HG03469 (cell line): ENCODE data around the gene TCFL5.
A peak's percentile ranks its signal among the peaks of the same experiment; 100 is the strongest.

Experiments
- ATAC-seq: cut with Tn5 transposase; IDR thresholded peaks from one replicate; pipeline ENCODE4 v1.9.1; 2021; ENCODE audit warnings: mild to moderate bottlenecking, moderate library complexity, moderate number of reproducible peaks; ENCODE audit not compliant: unreplicated experiment

TCFL5 gene

DNA sequence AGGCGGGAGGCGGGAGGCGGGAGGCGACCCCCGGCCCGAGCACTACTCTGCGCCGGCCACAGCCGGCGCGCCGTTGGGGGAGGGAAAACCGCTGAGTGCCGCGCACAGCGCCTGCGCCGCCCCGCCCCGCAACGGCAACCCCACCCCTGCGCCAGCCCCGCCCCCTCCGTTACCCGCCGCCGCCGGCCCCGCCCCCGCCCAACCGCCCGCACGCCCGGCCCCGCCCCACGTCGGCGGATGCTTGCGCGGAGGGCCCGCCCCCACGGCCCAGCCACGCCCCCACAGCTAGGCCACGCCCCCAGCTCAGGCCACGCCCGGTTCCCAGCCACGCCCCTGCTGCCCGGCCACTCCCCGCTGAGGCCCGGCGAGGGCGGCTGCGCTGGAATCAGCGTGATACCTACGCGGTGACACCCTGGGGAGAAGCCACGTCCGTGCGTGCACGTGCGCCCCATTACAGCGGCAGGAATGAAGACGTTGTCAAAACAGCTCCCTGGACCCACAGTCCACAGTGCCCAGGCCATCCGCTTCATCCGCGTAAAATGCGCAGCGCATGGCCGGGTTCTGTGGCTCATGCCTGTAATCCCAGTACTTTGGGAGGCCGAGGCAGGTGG is at the start of gene TCFL5:
Gene TCFL5 (minus strand): TSS at position 97 of the 611 bp plus-strand sequence. CDS start 152 bp downstream, outside the sequence.
- ATAC-seq: no peak

DNA sequence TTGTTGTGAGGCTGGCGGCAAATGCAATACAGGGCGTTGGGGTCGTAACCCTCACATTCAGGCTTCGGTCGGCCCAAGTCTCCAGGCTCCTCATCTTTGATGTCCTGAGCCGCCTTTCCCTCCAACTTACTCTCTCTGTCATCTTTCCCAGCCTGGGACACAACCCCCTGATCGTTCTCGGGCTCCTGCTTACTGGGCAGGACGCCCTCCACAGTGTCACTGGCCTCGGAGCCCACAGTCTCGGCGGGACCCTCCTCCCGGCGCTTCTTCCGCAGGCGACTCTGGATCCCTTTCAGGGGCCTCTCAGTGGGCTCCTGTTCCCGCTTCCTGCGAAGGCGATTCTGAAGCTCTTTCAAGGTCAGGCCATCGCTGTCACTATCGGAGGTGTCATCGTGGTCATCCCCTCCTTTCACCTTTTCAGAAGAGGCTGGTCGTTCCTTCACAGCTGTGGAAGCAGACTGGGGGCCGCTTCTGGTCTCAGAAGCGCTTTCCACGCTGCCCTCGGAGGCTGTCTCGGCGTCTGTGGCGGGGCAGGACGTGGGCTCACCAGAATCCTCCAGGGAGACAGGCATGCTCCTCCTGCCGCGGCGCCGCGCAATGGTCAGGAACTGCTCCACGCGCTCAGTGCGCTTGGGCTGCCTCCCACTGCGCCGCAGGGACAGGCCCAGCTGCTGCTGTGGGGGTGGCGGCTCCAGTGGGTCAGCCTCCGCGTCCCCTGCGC is 49.3 kb upstream of the TCFL5 start:
- ATAC-seq: no peak

DNA sequence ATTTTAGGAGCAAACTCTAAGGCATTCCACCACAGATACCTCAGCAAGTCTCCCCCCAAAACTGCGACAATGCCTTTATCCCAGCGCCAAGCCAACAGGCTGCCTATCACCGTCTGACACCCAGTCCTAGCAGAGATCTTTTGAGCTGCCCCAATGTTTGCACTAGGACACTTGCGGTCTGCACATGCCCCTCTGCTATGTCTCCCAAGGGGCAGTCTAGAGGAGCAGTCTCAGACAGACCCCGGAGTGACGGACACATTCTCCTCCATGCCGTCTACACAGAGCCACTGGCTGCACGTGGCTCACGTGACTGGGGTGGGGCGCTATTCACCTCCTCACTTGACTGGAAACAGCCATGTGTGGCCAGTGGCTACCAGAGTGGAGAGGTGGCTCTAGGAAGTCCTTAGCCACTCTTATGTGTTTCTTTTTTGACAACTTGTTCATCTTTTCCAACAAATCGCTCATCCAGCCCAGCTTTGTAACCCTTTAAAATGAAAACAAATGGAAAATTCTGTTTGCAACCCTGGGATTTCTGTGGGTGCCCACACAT is 48.7 kb upstream of the TCFL5 start:
- no peak for ATAC-seq

GRCh38 chr20:62908971-62909791 is 47.6 kb upstream of the TCFL5 start:
- ATAC-seq: no peak

- ATAC-seq: no peak
Observed at GRCh38 chr20:62907384-62908317, 46.0 kb upstream of the TCFL5 start.

DNA sequence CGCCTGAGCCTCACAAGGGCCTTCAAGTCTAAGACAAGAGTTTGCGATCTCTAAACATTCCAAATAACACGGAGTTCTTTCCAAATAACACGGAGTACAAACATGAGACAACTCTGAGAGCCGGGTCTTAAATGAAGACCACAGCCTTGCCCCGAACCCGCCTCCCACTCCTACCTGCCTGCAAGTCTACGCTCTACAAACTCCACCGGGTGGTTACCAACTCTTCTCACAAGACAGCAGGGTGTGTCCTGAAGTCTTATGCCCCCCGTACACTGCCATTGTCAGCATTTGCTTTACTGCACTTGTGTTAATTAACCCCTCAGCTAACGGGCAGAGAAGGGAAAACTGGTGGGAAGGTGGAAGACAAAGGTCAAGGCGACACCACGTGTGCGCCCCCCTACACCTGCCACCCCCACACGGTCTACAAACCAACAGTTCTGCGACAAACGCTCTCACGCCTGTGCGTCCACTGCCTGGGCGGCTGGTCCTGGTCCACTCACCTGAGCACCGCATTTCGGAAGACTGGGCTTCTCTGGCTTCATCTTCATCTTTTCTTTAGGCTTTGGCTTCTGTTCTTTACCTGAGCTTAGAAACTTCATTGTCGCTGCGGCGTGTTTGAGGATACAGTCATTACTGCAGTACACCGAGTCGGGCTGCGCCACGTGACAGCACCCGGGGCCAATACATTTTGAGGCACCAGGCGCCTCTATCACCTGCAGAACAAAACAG is 45.2 kb upstream of the TCFL5 start:
- ATAC-seq: no peak

- no peak for ATAC-seq
Observed at GRCh38 chr20:62906209-62906608, 44.6 kb upstream of the TCFL5 start.

DNA sequence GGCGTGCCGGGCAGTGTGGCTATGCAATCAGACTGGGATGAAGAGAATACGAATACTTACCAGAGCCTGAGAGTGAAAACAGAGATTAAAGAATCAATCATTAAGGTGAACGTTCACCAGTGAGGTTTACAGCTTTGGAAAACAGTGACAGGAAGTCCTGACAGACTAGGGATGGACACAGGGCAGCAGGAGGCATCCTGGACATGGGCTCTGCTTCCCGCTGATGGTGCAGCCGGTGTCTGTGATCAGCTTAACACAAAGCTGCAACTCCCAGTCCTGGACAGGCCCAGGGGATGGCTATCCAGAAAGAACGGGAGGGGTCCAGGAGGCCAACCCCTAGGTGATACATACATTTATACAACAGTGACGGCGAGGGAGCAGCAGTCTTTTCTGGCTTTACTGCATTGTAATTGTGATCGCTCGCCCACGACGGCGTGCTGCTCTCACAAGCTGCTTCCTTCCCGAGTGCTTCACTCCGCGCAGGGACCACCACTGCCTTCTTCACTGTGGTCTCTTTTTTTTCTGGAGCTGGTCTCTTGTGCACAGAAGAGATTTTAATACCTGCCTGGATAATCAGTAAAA is 44.0 kb upstream of the TCFL5 start:
- no peak for ATAC-seq

- no peak for ATAC-seq
Observed at GRCh38 chr20:62902926-62903615, 41.4 kb upstream of the TCFL5 start.

DNA sequence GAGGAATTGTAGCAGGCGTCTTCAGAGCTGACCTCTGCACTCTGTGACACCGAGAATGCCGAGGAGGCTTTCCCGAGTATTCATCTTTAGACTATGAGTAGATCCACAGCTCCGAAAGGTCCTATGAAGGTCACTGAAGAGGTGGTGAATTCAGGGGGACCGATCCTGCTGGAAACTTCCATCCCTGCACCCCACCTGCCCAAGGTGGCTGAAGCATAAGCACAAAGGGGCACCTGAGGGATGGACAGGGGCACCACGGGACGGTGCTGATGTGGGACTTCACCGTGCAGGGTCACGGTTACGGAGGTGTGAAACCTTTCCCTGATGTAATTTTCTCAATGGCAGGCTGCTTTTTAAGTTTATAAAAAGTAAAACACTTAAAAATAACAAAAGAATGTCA is 40.3 kb upstream of the TCFL5 start:
- ATAC-seq: no peak

- no peak for ATAC-seq
Observed at GRCh38 chr20:62900692-62901584, 39.3 kb upstream of the TCFL5 start.

- peak; percentile 57 for ATAC-seq
Observed at GRCh38 chr20:62900052-62900691, 38.5 kb upstream of the TCFL5 start.

- no peak for ATAC-seq
Observed at GRCh38 chr20:62899633-62900051, 38.0 kb upstream of the TCFL5 start.

DNA sequence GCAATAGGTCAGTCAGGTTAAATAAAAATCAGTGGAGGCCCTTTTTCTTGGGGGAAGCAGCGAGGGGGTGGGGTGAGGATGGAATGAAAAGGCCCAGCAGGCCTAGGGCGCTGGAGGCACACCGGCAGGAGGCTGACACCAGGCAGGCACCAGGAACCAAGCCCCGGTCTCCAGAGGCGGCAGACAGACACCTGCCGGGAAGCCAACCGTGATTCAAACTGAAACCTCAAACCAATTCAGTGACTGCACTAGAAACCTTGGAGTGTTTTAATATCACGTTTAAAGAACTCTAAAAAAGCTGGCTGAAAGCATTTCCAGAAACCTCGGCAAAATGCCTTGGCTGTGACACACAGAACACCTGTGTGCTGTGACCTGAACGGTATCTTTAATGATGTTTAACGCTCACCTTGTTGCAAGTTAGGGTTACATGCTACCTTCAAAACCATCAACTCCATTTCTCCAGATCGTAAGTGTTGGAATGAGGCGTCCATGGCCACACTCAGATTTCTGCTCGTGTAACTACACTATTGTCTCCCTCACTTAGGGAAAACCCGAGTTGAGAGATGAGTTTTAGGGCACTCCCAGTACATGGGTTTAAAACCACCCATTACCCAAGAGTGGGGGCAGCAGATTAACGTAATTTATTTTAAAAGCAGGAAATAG is 37.5 kb upstream of the TCFL5 start:
- no peak for ATAC-seq

- no peak for ATAC-seq
Observed at GRCh38 chr20:62898093-62898964, 36.7 kb upstream of the TCFL5 start.

DNA sequence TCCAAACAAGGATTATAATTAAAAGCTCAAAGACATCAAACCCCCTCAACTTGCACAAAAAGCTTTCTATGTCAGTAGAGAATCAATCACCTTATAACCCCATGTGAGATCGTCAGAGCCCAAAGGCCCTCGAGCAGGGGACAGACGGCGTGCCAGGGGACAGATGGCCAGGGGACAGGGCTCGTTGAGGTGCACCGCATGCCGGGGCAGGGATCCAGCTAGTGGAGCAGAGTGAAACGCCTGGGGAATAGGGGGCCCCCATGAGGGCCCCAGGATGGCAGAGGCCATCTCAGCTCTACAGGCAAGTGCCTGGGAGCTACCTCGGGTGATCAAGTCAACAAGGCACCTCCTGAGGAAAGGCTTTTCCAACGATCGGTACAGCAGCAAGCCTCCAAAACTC is 36.0 kb upstream of the TCFL5 start:
- ATAC-seq: no peak
